Kidney glomerular epithelial cell (primary cell): Measurements from ENCODE around the gene MYH10.

Source experiments
- DNase-seq: peaks from one replicate; lab custom pipeline; 2025; lab: John Stamatoyannopoulos, UW

Gene MYH10

DNA sequence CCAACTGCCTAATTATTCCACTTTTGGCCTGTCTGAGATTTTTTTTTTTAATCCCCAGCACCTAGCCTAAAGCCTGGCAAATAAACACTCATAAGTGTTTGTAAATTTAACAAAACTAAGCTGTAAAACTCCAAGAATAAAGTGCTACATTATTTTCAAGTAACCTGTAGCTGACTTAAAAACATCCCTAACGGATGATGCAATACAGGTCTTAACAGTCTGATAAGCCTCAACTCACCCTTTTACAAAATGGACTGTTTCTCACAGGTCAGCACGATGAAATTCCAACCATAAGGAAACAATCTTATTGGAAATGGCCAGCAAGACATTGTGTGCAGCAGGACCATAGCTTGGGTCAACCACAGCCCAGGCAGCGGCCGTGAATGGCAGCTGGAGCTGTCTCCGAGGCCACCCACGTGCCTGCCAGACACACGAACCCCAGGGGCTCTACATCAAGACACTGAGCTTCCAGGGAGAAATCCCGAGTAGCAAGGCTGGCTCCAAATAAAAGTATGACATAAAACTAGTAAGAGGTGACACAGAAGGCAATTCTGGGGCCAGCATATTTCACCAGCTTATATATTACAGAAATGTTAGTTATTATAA, 135.9 kb downstream of the MYH10 start:
- DNase-seq: no peak

DNA sequence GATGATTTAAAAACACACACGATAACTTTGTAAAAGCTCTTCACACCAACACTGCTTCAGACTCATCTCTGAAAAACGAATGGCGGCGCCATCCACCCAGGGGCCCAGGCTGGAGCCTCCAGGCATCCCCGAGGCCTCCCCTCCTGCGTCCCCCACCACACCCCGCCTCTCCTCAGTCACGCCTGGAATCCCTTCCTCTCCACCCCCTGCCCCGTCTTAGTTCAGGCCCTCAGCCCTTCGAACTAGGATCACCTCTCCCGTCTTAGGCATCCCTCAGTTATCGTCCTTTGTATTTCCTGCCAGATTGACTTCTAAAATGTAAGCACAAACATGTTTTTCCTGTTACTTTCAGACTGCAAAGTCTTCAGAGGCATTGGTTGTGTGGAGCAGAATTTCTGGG, 136.5 kb downstream of the MYH10 start:
- DNase-seq: no peak

DNA sequence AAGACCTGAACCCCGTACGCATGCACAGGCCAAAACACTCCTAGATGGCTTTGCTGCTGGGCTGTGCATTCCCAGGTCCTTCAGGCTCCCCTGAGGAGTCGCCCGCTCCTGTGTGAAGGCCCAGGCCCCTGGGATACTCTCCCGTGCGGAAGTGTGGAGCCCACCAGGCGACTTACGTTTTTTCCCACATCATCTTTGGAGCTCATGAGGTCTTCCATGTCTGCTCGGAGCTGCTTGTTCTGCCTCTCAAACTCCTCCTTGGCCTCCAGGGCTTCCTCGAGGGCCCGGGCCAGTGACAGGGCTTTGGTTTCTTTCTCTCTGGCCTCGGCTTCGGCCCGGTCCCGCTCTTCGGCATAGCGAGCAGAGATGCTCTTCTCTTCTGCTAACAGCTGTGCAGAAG, 138.4 kb downstream of the MYH10 start:
- no peak for DNase-seq

DNA sequence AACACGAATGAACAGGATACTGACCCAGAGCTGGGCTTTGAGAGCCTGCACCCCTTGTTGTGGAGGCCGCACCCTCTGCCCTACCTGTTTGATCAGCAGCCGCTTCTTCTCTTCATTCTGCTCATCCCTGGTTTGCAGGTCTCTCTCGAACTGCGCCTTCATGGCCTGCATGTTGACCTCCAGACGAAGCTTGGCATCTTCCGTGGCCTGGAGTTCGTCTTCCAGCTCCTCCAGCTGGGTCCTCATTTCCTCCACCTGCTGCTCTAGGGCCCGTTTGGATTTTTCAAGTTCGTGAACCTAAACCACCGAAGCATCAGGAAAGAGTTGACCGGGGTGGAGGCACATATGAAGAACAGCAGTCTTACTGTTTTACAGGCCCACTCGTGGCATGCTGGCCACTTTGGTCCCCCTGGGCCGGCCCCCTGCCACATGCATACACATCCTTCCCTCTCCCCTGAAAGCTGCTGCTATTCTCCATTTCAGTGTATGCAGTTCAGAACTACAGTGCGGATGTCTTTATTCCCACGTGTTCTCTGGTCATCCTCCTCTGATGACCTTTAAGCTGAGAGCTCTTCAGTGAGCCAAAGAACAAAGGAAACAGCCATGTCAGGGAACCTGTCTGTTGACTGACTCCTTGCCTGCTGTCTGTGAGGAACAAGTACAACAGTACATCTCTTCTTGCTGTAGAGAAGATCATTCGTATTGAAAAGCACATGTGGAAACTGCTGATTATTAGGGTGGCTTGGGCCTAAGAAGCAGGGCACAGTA, 140.1 kb downstream of the MYH10 start:
- DNase-seq: no peak

DNA sequence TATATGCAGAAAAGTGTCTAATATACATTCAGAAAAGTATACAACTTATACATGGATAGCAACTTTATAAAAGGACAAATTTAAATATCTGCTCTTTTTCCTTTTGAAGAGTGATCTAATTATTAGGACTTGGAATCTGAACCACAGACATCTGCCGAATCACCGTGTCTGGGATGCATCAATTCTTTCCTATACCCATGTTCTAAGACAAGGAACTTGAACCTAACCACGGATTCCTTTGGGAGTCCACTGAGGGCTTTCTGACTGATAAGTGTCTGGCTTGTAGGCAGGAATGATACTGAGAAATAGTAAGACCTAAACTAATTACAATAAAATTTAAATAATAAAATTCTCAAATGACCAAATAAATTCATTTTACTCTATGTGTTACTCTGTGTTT, 140.7 kb downstream of the MYH10 start:
- no peak for DNase-seq

DNA sequence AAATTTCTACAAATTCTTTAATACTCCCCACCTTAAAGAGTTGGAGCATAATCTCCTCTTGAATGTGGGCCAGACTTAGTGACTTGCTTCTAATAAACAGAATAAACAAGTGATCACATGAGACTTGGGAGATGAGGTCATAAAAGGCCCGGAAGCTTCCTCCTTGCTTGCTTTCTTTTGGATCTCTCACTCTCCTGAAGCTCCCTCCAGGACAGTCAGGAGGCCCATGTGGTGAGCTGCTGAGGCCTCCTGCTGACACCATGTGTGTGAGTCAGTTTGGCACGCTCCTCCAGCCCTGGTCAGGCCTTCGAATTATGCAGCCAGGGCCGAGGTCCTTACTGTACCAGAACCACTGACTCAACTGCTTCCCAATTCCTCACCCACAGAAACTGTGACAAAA, 141.6 kb downstream of the MYH10 start:
- peak; percentile 61 for DNase-seq

DNA sequence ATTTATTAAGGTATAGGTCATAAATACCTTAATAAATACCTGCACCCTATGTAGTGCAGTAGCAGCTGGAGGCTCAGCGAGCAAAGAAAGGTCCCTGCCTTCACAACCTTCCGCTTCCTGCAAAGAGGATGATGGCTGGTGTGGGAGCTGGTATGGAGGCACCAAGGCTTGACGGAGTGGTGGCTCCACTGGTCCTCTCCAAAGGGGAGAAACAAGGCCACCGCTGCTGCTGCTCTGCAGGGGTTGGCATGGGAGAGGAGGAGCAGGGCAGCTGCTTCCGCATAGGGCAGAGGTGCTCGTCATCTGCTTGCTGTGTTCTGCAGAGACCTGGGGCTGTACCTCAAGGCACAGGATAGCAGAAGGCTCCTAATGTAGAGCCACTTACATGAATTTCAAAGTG, 142.0 kb downstream of the MYH10 start:
- DNase-seq: no peak

DNA sequence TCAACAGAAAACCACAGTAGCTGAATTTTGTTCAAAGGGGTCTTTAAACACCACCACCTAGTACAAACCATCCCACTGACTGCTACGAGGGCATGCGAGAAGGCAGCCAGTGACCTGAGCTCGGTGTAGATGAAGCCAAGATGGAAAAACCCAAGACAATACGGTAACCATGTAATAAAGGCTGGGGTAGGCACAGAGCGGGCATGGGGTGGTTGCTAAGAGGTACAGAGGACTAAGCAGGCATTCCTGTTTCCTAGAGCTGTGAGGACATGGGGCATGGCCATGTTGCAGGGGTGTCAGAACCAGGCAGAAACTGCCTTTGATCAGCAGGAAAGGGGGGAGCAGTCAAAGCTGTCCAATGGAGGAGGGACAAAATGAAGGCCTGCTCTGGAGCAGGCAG, 142.8 kb downstream of the MYH10 start:
- no peak for DNase-seq

DNA sequence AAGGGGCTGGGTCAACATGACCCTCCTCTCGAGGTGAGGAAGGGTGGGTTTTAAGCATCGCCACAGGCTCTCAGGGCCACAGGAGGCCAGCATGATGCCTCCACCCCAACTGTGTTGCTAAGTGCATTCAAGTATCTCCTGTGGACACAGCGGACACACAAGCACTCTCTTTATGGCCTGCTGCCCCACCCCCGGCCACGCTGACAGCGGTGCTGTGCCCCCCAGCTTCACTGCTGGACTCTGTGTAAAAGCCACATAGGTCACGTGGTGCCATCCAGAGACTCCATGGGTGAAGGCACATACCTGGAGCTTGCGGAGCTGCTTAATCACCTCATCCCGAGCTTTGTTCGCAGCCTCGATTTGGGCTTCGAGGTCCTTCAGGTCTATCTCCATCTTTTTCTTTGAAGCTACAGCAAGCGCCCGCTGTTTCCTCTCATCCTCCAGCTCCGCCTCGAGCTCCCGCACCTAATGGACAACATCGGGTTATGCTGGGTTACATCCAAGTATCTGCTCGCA, 143.3 kb downstream of the MYH10 start:
- no peak for DNase-seq

DNA sequence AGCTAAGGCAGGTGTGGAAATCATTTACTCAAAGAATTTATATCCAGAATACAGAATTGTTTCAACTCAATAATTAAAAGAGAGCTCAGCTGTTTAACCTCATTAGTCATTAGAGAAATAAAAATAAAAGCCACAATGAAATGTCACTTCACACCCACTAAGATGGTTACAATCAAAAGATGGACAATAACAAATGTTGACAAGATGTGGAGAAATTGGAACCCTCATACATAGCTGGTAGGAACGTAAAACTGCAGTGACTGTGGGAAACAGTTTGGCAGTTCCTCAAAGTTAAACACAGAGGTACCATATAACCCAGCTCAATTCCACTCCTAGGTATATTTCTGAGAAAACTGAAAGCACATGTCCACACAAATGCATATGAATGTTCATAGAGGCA, 145.0 kb downstream of the MYH10 start:
- no peak for DNase-seq

DNA sequence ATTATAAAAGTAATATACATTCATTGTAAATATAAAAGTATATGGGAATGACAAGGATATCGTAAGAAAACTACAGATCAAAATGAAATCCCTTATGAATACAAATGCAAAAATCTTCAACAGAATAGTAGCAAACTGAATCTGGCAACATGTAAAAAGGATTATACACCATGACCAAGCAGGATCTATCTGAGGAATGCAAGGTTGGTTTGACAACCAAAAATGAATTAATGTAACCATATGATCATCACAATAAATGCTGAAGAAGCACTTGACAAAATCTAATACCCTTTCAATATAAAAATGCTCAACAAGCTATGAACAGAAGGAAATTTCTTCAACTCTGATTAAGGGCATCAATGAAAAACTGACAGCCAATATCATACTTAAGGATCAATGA, 146.1 kb downstream of the MYH10 start:
- no peak for DNase-seq

DNA sequence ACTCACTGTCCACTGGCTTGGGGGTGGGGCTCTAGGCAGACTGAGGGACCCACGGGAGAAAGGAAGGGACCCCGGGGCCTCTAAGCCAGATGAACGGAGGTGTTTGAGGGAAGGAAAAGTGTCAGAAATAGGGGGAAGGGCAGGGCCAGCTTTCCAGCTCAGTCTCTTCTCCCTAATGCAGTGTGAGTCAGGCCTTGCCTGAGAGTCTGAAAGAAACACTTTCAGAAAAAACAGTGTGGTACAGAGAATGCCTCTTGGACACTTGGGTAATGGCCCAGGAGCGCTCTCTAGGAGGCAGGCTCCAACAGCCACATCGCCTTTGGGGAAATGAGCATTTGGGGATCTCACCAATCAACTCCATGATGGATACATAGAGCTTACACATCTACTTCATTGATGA, 148.0 kb downstream of the MYH10 start:
- DNase-seq: no peak

DNA sequence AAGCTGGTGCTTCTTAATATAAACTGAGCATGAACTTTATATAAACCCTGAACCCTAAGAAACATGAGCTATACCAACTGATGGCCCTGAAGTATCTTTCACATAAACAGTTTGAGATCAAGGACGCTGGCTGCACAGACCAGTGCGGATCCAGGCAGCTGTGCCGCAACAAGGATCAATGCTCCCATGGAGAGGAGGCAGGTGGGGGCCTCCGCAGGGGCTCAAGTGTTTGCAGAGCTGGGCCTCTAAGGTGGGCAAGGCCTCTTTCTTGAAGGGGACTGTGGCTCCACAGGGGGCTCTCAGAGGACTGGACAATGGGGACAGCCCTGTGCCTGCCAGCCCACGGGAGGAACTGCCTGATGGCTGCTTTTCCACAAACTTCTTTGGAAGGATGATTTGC, 148.8 kb downstream of the MYH10 start:
- no peak for DNase-seq

DNA sequence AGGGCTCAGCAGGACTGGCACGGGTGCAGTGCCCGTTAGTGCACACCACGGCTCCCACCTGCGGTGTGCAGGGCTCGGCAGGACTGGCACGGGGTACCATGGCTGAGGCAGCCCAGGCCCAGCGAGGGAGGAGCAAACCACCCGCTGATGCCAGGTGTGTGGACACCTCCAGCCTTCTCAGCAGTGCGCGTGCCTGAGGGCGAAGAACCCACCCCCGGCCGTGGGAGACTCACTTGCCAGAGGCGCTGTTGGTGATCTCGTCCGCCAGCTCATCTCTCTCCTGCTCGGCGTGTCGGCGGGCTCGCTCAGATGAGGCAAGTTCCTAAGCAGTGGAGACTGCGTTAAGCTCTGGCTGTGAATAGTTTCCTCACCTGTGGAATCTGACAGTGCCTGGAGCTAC, 149.4 kb downstream of the MYH10 start:
- DNase-seq: no peak

DNA sequence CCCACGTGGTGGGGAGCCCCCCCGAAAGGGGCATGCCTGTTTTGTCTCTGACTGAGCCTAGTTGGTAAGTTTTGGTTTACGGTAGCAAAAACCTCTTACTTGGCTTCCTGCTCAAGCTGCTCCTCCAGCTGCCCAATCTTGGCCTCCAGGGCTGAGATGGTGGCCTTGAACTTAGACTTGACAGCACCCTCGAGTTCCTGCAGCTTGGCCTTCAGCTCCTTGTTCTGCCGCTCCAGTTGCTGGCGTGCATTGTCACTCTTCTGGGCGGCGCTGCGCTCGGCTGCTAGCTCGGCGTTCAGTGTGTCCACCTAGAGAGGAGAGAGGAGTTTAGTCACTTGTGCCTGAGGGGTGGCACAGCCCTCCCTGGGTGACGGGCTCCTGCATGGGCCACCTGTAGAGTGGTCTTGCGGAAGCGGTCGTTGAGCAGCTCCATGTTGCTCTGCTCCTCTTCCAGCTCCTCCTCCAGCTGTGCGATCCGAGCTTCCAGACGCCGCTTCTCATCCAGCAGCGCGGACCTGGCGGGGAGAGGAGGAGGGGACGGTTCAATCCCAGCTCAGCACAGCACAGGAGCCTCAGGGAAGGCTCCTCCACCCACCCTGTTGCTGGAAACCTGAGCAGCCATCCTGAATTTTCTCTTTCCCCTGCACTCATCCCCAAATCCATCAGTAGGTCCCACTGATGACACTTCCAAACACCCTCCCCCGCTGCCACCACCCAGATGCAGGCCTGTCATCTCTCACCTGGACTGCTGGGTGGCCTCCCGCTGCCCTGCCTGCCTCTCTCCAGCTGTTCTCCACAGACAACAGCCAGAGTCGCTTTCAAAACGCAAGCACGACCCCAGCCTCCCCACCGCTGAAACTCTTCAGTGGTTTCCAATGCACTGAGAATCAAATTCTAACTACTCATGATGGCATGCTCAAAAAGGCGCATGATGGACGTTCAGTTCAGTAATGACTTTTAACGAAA, 150.2 kb downstream of the MYH10 start:
- DNase-seq: no peak

DNA sequence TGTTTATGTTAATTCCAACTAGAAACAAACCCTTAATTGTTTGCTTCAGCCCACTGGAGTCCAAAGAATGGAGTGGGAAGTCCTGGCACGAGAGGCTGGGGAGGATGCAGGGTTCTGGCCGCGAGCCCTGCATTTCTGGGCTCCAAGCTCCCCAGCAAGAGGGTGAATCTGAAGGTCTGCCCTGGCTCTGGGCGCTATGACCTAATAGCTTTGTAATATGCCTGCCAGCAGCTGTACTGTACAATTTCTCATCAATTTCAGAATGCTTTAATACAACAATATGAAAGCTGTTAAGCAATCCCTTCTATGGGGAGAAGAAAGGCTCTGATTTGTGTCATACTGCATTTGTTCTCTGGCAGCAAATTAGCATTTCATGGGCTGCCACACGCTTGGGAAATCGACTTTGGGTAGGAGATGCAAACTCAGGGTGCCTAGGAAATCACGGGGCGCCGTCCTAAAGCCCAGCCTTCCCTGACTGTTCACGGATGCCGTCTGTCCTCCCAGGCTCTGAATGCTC, 151.0 kb downstream of the MYH10 start:
- DNase-seq: no peak

DNA sequence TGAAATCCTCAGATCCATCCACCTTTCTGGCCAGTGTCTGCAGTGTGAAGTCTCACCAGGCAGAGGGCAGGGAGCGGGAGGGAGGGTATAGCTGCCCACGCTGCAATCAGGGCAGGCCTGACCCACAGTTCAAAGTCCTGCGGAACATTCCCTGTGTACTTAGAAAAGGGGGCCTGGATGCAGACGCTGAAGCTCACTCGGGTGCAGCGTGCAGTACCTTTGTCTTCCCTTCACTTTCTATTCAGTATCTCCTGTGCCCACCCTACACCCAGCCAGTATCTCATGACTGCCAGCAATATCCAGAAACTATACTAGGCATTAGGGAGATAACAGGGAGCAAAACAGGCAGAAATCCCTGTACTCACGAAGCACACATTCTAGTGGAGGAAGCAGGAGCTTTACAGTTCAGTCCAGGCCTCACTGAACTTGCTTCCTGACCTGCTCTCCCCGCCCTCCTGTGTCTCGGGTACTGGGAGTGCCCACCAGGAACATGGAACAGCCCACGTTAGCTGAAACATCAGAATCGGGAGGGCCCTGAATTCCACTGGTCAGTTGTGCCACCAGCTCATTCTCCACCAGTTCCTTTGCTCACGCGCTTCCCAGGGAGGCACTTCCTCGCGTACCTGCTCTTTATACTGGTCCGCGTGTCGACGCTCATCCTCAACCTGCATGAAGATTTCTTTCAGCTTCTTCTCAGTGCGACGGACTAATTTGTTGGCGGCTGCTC, 152.6 kb downstream of the MYH10 start:
- DNase-seq: no peak

DNA sequence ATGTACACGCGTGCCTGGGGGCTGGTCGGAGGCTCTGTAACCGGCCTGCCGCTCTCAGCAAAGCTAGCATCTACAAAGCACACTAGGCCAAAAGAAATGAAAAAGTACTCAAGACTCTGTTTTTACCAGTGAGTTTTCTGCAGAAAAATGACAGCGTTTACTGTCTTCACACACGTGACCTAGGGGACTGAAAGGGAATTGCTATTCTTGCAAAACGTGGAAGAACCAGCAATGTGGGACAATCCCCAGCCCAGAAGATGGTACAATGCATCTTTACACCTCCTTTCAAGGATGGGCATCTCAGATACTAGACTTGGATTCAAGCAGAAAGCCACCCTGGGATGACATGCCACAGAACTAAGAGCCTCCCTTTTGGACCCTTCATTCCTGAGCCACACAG, 153.4 kb downstream of the MYH10 start:
- DNase-seq: no peak

DNA sequence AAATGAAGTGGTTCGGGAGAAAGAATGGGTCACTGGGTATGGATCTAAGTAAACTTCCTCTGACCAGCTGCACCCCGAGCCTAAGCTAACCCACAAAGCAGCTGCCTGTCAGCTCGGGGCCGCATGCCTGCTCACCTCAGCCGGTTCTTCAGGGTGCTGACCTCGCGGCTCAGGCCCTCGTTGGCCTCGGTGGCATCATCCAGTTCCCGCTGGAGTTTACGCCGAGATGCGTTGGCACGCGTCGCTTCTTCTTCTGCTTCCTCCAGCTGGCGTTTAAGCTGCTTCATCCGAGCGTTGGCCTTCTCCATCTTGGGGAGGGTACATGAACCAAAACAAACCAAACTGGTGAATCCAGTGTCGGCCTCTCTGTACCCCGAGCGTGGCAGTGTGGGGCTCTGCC, 153.8 kb downstream of the MYH10 start:
- DNase-seq: no peak

DNA sequence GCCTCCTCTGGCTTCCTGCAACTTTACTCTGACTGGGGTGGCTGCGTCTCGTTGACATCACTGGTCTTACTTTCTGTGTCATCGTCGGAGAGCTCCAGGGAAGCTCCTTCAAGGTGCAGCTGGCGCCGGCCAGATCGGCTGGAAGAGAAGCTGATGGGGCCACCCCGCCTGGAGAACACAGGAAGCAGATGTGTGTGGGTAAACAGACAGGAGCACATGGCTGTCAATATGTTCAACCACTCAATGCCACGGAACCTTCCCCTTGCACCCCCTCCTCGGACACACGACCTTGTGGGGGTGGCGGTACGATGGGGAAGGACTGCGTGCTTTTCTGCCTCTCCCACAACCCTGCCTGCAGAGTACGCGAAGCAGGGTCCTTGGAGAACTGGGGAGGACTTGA, 154.7 kb downstream of the MYH10 start:
- no peak for DNase-seq

DNA sequence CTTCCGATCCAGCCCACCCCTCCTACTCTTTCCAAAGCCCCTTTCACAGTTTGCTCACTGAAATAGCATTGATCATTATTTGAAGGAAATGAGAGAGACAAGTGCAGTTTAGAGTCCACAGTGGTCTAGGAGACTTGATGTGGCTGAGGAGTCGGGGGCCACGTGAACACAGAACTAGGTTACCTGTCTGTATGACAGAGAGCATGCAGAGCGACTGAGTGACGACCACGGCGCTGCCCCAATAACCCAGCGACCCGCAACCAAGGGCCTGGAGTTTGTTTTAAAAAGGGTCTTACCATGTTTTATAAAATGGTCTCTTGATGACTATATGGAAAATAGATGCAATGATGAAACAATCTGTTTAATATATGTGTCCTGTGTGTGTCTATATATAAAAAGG, 155.3 kb downstream of the MYH10 start:
- DNase-seq: no peak

DNA sequence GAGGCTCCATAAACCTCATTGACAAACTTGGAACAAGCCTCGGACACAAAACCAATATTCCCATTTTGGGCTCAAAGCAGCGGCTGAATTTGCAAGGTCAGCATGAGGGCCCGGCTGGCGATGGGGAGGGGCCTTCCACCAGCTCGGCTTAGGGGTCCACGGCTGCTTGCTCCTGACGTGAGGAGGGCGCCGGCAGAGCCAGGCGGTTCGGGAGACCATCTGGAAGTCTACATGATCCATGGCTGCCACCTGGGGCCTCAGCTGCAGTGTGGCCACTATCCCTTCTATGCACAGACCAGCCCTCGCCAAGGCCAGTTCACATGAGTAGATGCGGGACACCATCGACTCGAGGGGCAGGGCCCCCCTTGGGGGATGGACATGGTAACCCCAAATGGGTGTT, 155.7 kb downstream of the MYH10 start:
- DNase-seq: no peak
